Stimulated activated CD4-positive, alpha-beta T cell treated with anti-CD3 and anti-CD28 coated beads, Interleukin-2, amount 100 ng/mL, for 24 hours (primary cell): Measurements from ENCODE around the gene ZNF705A.
"Not testable (repeated sequence)": the region's sequence is repeated elsewhere in the genome, so short reads cannot be mapped to it uniquely, and the experiment has no call there.

ENCODE experiments used
- DNase-seq, 2 donors: peaks; one replicate each; pipeline ENCODE4 v3.0.0-alpha.2; 2020

ZNF705A gene

DNA sequence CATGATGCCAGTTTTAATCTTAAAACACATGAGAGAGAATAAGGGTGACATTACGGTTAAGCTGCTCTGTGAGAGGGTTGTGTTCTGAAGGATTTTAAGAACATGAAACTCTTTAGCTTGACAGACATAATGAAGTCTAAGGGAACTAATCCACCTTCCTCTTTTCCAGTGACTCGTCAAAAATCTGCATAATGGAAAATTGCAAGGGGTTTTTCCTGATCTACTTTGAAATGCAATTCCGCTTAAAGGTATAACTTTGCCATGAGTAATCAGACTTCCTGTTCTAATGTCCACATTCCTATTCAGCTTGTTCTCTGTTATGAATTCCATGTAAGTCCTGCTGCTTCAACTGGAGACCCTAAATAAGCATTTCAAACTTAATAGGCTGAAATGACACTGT, at the start of gene ZNF705A:
ZNF705A (plus strand) TSS at position 171 of the 400 bp plus-strand sequence. CDS start 15,611 bp downstream, outside the sequence.
- no peak for DNase-seq

DNA sequence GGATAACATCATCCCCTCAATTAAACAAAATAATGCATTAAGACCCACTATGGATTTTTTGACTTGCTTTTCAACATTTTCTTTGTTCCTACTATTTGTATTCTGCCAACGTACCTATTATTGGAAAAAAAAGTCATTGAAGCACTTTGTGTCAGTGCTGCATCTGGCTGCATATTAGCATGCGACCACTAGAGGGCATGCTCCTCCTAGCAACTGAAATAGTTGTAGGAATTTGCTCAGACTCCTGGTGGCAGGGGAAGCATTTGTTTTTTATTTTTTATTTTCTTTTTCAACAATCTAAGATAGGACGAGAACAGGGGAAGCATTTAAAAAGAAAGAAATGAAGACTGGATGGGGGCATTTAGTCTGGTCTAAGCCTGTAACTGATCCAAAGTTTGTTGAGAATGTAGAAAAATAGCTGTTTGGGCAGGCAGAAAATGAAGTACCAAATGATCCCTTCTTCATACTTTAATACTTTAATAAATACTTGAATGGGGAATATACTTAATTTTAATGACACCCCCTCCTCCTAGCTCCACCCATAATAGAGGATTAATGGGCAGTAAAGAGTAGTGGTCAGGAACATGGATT, 47.9 kb upstream of the ZNF705A start:
- DNase-seq = peak; percentile 80 to 83

DNA sequence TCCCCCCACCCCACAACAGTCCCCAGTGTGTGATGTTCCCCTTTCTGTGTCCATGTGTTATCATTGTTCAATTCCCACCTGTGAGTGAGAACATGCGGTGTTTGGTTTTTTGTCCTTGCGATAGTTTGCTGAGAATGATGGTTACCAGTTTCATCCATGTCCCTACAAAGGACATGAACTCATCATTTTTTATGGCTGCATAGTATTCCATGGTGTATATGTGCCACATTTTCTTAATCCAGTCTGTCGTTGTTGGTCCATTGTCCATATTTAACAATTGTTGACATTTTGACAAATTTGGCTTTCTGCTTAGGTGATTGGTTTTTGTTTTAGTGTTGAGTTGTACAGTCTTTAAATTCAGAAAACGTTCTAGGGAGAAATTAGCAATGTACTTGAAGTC, 43.7 kb upstream of the ZNF705A start:
- not testable (repeated sequence) for DNase-seq

DNA sequence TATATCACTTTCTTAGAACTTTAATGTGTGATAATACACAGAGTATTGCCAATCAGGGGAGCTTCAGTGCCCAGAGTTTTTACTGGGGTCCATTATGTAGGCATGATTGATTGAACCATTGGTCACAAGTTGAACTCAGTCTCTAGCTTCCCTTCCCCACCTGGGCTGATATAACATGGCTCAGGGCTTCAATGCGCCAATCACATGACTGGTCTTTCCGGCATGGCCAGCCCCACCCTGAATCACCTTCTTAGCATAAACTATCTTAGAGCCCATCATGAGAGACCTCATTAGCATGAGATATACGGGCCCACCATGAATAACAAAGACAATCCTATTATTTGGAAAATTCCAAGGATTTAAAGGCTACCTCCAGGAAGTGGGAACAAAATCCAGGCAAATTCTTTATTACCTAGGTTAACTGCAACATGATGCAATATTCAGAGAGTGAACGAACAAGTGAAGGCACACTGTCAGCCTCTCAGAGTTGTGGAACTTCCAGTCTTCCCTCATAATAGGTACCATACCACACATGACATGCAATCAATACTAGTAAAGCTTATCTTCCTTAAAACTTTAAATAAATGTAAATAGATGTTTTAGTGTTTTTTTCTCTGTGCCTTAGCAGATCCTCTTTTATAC, 36.6 kb upstream of the ZNF705A start:
- DNase-seq = no peak

DNA sequence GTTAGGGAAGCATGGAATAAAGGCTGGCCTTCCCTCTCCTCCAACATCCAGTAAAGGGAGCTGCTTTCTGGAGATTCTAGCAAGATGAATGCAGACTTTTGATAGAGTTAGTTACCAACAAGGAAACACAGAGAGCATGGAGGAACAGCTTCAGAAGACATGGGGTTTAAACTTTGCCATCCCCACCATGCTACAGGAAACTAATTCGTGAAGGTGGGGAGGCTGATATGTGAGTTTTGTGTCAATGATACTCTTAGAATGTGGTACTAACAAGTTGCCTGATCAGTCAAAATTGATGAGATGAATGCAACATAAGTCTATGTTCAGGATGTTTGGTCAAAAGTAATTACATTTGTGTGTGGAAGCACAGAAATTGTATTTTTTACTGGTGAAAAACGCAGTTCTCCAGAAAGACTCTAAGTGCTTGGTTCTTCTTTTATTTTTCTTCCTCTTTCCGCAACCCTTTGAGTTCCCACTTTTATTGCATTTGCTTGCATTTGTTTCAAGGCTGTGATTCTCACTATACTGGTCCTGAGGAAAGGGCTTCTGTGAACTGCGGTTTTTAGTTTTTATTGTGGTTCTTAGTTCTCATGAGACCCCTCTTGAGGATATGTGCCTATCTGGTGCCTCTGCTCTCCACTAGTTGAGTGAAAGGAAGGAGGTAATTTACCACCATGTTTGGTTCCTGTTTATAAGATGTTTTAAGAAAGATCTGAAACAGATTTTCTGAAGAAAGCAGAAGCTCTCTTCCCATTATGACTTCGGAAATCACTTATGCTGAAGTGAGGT, 33.5 kb upstream of the ZNF705A start, which contains the start of gene CLEC4A:
CLEC4A (plus strand) TSS at position 494 of the 789 bp plus-strand sequence; CDS start at position 756, 262 bp downstream.
- DNase-seq = no peak

DNA sequence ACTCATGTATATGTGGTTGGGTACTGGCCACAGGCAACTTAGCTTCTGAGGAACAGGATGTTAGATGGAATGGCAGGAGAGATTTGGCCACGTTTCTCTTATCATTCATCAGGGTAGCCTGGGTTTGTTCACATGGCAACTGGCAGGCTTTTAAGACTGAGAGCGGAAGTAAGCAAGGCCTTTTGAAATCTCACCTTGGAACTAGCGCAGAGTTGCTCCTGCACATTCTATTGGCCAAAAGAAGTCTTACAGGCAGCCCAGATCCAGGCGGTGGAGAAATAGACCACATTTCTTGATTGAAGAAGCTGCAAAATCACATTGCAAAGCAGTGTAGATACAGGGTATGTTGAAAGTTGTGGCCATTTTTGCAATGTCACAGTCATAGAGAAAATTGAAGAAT, 29.7 kb upstream of the ZNF705A start:
- no peak for DNase-seq

DNA sequence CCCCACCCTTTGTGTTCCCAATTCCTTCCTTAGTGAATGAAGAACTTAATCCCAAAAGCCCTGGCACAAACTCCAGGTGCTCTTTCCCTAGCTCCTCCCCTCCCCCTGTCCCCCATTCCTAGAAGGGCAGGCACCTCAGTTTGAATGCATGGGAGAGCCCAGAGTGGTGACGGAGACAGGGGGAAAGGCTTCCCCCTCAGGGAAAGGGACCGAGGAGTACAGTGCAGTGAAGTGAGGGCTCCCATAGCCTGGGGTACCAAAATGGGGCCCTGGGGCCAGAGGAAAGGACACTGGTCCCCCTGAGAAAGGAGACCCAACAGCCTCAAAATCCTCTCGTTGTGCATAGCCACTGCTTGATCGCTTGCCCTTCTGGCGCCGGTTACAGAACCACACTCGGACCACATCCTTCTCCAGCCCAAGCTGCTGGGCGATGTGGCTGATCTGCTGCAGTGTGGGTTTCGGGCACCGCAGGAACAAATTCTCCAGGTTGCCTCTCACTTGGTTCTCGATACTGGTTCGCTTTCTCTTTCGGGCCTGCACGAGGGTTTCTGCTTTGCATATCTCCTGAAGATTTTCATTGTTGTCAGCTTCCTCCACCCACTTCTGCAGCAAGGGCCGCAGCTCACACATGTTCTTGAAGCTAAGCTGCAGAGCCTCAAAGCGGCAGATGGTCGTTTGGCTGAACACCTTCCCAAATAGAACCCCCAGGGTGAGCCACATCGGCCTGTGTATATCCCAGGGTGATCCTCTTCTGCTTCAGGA, 23.0 kb upstream of the ZNF705A start:
- not testable (repeated sequence) for DNase-seq

DNA sequence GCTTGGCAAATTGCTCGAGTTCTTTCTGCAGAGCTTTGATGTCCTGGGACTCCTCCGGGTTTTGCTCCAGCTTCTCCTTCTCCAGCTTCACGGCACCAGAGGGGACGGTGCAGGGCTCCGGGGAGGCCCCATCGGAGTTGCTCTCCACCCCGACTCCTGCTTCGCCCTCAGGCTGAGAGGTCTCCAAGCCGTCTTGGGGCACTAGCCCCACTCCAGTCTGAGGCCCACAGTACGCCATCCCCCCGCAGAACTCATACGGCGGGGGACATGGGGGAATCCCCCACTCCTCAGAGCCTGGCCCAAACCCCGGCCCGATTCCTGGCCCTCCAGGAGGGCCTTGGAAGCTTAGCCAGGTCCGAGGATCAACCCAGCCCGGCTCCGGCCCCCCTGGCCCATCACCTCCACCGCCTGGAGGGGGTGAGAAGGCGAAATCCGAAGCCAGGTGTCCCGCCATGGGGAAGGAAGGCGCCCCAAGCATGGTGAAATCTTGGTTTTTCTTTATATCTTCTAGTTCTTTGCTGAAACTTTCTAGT, 22.4 kb upstream of the ZNF705A start:
- not testable (repeated sequence) for DNase-seq

DNA sequence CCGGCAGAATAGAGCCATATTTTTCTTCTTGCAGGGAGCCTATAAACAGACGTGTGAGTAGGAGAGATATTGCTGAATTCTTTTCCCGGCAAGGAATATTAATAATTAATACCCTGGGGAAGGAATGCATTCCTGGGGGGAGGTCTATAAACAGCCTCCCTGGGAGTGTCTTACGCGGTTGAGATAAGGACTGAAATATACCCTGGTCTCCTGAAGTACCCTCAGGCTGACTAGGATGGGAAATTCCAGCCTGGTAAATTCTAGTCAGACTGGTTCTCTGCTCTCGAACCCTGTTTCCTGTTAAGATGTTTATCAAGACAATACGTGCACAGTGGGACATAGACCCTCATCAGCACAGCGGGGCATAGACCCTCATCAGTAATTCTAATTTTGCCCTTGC, 15.2 kb upstream of the ZNF705A start:
- DNase-seq = not testable (repeated sequence)

DNA sequence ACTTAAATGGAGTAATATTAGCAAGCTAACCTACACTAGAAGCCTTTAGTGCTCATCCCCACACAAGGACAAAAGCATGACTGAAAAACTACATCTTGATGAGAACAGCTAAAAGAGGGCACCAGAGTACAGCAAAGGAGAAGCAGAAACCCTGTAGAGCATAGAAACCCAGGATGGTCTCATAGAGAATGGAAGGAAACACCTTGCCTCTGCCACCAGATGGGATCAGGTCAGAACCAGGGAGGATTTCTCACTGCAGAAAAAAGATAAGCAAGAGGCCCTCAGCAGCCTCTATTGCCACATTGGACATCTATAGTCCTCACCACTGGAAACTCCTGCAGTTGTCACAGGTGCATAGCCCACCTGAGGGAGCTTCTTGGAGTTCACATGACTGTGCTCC, 13.6 kb upstream of the ZNF705A start:
- no peak for DNase-seq

DNA sequence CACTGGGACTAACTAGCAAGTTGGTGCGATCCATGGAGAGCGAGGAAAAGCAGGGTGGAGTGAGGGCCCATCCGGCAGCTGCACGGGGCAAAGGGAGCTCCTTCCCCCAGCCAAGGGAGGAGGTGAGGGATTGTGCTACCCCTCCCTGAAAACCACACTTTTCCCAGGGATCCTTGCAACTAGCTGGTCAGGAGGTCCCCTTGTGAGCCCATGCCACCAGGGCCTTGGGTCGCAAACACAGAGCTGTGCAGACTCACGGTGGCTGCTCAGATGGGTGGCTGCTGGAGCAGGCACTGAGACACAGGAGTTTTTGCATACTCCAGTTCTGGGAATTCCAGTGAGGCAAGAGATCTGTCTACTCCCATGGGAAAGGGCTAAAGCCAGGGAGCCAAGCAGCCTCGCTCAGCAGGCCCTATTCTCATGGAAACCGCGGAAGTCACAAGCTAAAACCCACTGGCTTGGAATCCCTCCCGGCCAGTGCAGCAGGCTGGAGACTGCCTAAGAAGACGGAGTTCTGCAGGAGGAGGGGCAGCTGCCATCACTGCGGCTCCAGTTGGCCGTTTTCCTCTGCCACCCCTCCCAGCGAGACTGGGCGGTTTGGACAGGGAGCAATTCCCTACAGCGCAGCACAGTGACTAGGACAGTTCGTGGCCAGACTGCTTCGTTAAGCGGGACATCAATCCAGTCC, 10.9 kb upstream of the ZNF705A start:
- no peak for DNase-seq

DNA sequence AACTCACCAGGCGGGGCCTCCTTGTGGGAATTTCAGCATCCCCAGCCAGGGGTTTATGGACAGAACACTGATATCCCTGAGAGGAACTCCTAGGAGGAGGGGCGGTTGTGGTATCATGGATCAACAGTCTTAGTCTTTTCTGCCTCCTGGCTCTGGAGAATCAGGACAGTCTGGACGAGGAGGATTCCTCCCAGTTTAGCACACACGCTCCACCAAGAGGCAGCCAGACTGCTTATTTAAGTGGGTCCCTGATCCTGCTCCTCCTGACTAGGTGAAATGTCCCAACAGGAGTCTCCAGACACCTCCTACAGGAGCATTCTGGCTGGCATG, 10.4 kb upstream of the ZNF705A start:
- no peak for DNase-seq

DNA sequence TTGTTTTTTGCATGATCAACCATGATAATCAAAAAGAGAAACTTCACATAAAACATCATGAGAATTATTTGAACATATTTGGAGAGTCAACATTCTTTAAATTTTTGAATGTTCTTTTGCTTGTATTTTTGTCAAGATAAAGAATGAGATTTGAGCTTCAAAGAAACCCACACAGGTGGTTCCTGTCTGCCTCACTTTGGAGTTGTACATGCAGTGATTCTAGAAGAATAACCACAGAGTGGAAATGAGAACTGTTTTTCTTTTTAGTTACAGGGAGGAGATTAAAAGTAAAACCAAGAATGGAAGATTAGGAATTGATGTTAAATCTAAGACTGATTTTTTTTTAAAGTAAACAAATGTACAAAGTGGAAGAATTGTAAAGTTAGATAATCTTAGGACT, 2.3 kb upstream of the ZNF705A start:
- no peak for DNase-seq

DNA sequence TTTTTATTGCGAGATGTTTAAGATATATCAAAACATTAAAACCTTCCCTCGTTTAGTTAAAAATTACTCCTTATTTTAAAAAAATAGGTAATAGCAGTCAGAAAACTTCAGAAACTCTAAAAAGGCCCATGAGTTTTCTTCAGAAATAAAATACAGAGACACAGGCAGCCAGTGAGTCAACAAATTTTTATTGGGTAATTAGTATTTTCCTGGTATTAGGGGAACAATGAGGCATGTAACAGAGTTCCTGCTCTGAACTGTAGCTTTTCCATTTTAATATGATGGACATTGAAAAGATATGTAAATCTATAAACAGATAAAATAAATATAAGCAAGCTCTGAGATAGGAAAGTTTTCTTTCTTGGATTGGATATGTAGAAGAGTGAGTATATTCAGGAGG, 399 bp upstream of the ZNF705A start:
- no peak for DNase-seq

DNA sequence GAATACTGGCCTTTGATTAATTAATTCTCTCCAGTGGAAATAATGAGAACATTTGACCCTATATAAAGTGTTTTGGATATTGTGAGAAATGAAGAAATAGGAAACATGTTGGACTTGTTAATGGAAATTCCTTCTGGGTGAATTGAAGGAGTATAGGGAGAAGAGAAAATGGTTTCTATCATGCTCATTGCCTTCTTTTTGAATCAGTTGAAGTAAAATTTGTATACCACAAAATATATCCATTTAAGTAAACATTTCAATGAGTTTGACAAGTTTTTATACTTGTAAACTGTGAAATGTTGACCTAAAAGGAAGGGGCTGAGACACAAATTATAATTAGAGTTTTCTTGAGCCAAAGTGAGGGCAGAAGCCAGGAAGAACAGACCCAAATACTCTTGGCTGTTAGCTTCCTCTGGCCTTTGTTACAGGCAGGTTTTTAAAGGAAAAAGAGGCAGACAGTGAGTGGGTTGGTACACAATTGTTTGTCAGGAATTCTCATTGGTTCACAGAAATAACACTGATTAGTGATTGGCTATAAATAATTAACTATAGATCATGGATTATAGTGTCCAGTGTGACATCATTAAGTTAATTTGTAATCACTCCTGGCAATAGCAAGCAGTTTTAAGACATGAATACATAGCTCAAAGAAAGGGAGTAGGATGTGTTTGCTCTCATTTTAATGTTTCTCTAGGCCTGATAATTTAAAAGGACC, 826 bp downstream of the ZNF705A start:
- DNase-seq = no peak

DNA sequence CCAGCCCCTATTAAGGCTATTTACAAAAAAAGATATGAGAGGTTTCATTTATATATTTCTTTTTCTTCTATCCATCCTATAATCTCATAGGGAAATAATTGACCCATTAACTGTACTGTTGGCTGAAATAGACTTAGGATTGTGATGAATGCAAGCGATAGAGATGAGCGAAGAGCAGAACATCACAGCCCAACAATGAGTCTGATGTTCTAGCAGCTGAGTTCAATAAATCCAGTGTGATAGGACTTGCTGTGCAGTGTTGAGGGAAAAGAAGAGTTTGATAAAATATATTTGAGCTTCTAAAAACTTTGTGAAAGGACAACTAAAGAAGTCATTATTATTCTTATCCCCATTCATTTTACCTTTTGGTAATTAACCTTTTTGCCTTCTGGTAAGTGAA, 16.1 kb downstream of the ZNF705A start:
- not testable (repeated sequence) for DNase-seq

DNA sequence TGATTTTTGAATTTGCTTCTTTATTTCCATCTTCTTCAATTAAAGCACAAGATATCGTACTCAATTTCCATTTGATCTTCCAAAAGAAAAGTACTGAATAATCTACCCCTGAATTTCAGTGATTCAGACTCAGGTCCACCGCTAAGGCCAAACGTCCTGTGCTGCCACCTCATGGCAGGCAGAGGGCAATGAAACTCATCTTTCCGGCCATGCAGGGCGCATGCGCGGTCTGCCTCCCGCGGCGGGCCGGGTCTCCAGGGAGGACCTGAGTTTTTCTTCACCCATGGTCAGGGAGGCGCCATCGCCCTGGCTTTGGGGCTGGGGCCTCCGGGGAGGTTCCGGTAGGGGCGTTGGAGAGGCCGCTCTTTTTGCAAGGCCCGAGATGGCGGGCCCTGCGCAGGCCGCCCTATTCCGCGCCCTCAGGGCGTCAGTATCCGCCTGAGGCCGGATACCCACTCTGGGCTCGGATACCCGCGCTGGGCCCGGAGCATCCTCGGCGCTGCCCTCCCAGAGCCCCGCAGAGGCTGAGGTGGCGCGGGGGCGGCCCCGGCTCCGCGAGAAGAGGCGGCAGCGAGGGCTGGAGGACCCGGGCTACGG, 23.3 kb downstream of the ZNF705A start:
- DNase-seq = peak; percentile 63 to 67

DNA sequence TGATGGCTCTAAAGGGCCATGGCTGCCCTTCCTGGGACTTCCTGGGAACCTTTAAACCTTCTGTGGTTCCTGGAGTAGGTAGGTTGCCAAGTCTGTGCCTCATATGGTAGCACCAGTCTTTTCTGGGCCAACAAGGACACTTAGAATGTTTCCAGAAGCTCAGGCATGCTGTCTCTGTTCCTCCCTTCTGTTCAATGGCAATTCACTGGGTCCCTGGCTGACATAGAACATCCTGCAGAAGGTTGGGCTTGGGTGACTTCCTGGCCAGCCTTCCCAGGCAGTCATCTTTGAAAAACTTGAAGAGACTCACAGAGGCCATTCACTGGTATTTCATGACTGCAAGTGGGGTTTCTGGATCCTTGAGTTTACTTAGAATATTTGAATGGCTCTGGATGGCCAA, 24.5 kb downstream of the ZNF705A start:
- DNase-seq = not testable (repeated sequence)

DNA sequence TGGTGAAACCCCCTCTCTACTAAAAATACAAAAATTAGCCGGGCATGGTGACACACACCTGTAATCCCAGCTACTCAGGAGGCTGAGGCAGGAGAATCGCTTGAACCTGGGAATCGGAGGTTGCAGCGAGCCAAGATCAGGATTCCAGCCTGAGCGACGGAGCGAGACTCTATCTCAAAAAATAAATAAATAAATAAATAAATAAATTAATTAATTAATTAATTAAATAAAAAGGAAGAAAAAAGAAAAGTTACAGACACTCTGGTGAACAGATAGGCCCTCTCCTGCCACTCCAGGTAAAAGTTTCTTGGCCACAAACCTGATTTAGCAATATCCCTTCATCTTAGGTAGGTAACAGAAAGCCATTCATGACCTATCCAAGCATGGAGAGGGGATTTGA, 26.1 kb downstream of the ZNF705A start:
- DNase-seq = not testable (repeated sequence)

DNA sequence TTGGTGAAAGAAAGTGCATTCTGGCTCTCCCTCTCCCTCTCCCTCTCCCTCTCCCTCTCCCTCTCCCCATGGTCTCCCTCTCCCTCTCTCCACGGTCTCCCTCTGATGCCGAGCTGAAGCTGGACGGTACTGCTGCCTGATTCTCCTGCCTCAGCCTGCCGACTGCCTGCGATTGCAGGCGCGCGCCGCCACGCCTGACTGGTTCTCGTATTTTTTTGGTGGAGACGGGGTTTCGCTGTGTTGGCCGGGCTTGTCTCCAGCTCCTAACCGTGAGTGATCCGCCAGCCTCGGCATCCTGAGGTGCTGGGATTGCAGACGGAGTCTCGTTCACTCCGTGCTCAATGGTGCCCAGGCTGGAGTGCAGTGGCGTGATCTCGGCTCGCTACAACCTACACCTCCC, 26.5 kb downstream of the ZNF705A start:
- DNase-seq = not testable (repeated sequence)

DNA sequence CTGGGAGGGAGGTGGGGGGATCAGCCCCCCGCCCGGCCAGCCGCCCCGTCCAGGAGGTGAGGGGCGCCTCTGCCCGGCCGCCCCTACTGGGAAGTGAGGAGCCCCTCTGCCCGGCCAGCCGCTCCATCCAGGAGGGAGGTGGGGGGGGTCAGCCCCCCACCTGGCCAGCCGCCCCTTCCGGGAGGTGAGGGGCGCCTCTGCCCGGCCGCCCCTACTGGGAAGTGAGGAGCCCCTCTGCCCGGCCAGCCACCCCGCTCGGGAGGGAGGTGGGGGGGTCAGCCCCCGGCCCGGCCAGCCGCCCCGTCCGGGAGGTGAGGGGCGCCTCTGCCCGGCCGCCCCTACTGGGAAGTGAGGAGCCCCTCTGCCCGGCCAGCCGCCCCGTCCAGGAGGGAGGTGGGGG, 27.4 kb downstream of the ZNF705A start:
- not testable (repeated sequence) for DNase-seq
